Tibial nerve (tissue), 4 donors: ENCODE measurements around the gene CIDEA. TPM values are rescaled to one million over a fixed set of nuclear protein-coding genes. Genes with fewer than 3 reads are reported as not detected.

Experiments used
- DNase-seq, 2 donors: peaks; one replicate each; pipeline ENCODE4 v3.0.0-alpha.2; 2019; ENCODE audit warnings: low spot score in 2 of 2
- H3K27ac ChIP-seq, 4 donors: fragments of 200-600 bp; sonication (generic) in 3 of 4; one replicate each; pipeline ENCODE4 v1.5.1; 2017 to 2019; ENCODE audit warnings: mild to moderate bottlenecking in 1 of 4
- H3K27me3 ChIP-seq, 2 donors: fragments of 200-600 bp; sonication (generic) in 1 of 2; one replicate each; pipeline versions ENCODE4 v1.5.1 to v1.6.0; 2017 to 2019
- H3K36me3 ChIP-seq, 3 donors: fragments of 200-600 bp; sonication (generic); one replicate each; pipeline ENCODE4 v1.5.1; 2018 to 2019
- H3K4me1 ChIP-seq, 4 donors: fragments of 200-600 bp; sonication (generic) in 3 of 4; one replicate each; pipeline ENCODE4 v1.5.1; 2017 to 2019
- H3K4me3 ChIP-seq, 4 donors: fragments of 200-600 bp; sonication (generic) in 3 of 4; one replicate each; pipeline ENCODE4 v1.5.1; 2017 to 2019; ENCODE audit warnings: mild to moderate bottlenecking in 1 of 4, moderate library complexity in 1 of 4
- H3K9me3 ChIP-seq, 4 donors: fragments of 200-600 bp; sonication (generic) in 3 of 4; one replicate each; pipeline ENCODE4 v1.5.1; 2017 to 2019
- EP300 ChIP-seq, 2 donors: sonication (generic); formaldehyde crosslinking; IDR thresholded peaks; one replicate each; pipeline ENCODE4 v1.6.1; 2017; ENCODE audit warnings: antibody characterized with exemption in 2 of 2, mild to moderate bottlenecking in 1 of 2
- POLR2A ChIP-seq, 2 donors: fragments of 450-650 bp; IDR thresholded peaks; one replicate each; pipeline ENCODE4 v1.6.1; 2017; ENCODE audit warnings: antibody characterized with exemption in 2 of 2, mild to moderate bottlenecking in 2 of 2, moderate library complexity in 2 of 2
- WGBS, 2 donors: methylation state at CpG; one replicate each; pipeline ENCODE4 v1.1.5; 2018; 5-methylcytosine and 5-hydroxymethylcytosine counted together
- small RNA-seq: library from RNA; depleted of rRNA; stranded (forward); fragments of <200 nt; gene quantifications from one replicate; pipeline ENCODE3, GENCODE V24; 2016
- total RNA-seq, 4 donors: library from RNA; depleted of rRNA; stranded (reverse); fragments of >200 nt; gene quantifications; one replicate each; pipeline ENCODE4 v1.1.0, GENCODE V29; 2016
- TF ChIP-seq, protein P1 (sequence below), 5 experiments: fragments of 200-600 bp in 3 of 5; fragments of 450-650 bp in 2 of 5; sonication (generic) in 3 of 5; IDR thresholded peaks; one replicate each; pipeline ENCODE4 v1.5.1; 2016 to 2019; ENCODE audit warnings: antibody characterized with exemption in 5 of 5, mild to moderate bottlenecking in 3 of 5, moderate library complexity in 2 of 5

CIDEA gene
- total RNA-seq, 4 donors from 2014 or later = 18.8 to 135 (median 61.6) TPM

- Histone ChIP-seq H3K36me3 (peaks cover 2 to 95% (median 22%) of the 10 kb centered on the region in 3 donors), H3K4me1 (peaks cover 0 to 12% (median under 1%) of the 10 kb centered on the region in 4 donors), H3K27ac (no peak overlapping the region), H3K27me3 (no peaks in the 10 kb centered on the region), H3K4me3 (no peak overlapping the region), H3K9me3 (no peaks in the 10 kb centered on the region)
- no peak for DNase-seq
- TF ChIP-seq POLR2A (IDR thresholded peaks at IDR 0.05) (no peak), EP300 (IDR thresholded peaks at IDR 0.05) (no peak)
- TF ChIP-seq, protein P1, sequence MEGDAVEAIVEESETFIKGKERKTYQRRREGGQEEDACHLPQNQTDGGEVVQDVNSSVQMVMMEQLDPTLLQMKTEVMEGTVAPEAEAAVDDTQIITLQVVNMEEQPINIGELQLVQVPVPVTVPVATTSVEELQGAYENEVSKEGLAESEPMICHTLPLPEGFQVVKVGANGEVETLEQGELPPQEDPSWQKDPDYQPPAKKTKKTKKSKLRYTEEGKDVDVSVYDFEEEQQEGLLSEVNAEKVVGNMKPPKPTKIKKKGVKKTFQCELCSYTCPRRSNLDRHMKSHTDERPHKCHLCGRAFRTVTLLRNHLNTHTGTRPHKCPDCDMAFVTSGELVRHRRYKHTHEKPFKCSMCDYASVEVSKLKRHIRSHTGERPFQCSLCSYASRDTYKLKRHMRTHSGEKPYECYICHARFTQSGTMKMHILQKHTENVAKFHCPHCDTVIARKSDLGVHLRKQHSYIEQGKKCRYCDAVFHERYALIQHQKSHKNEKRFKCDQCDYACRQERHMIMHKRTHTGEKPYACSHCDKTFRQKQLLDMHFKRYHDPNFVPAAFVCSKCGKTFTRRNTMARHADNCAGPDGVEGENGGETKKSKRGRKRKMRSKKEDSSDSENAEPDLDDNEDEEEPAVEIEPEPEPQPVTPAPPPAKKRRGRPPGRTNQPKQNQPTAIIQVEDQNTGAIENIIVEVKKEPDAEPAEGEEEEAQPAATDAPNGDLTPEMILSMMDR (IDR thresholded peaks at IDR 0.05) = no peak
- 89 to 90% methylated on average over 12 of the region's 12 CpGs for WGBS, 2 donors
Observed at GRCh38 chr18:12326711-12327460, 72.7 kb downstream of the CIDEA start.

Small RNAs within 50 kb of the gene (small RNA-seq; reads per million reads assigned to genes)
- gene RNU6-170P = not detected

Other genes with a start within 250 kb of the CIDEA start
- not detected for gene ANKRD62, start 160.5 kb upstream of the CIDEA start, total RNA-seq
- 100 to 1,000 TPM; 245 to 506 (median 331) TPM for gene TUBB6, start 53.9 kb downstream of the CIDEA start, total RNA-seq
- gene AFG3L2, start 122.9 kb downstream of the CIDEA start, total RNA-seq = 10 to 100 TPM; 35.7 to 54.8 (median 42.5) TPM
- 10 to 100 TPM; 11.3 to 19.9 (median 12.3) TPM for gene PRELID3A, start 153.6 kb downstream of the CIDEA start, total RNA-seq